ENCODE data around the gene SMARCAD1. TPM values are rescaled to one million over a fixed set of nuclear protein-coding genes. Genes with fewer than 3 reads are reported as not detected.
"Not testable (repeated sequence)": the region's sequence is repeated elsewhere in the genome, so short reads cannot be mapped to it uniquely, and the experiment has no call there.

SMARCAD1 gene
- total and polyA plus RNA-seq, 2 donors (not counting 1 experiment from before 2014, with no cell fraction given) = 24.8 to 30.7 TPM

- Histone ChIP-seq H3K27ac (ENCODE audit: insufficient read depth, low read length) (no peak overlapping the region), H3K4me1 (ENCODE audit: control insufficient read depth, extremely low read depth, insufficient read depth, low read length) (no peaks in the 10 kb centered on the region)
These were observed 128.6 kb downstream of the SMARCAD1 start for GRCh38 chr4:94336303-94336702.

GRCh38 chr4:94336791-94337190, 129.1 kb downstream of the SMARCAD1 start:
- not testable (repeated sequence) for H3K4me3 ChIP-seq (replicated peaks in 1 of 4; ENCODE audit: control extremely low read depth in 1 of 4, insufficient read depth in 1 of 4, low read depth in 3 of 4, low read length in 4 of 4); H2AFZ ChIP-seq (ENCODE audit: low read length); H4K20me1 ChIP-seq (ENCODE audit: control insufficient read depth, extremely low read depth, insufficient read depth, low read length); H3K4me1 ChIP-seq (ENCODE audit: control insufficient read depth, extremely low read depth, insufficient read depth, low read length); H3K36me3 ChIP-seq (ENCODE audit: control insufficient read depth, insufficient read depth, low read length); H3K27ac ChIP-seq (ENCODE audit: insufficient read depth, low read length); H3K27me3 ChIP-seq (ENCODE audit: control insufficient read depth, insufficient read depth, low read length); DNase-seq (ENCODE audit: low read depth in 2 of 2); H3K4me2 ChIP-seq (ENCODE audit: extremely low read depth, insufficient read depth, low read length); H3K79me2 ChIP-seq (ENCODE audit: control insufficient read depth, insufficient read depth, low read length); H3K9me3 ChIP-seq (ENCODE audit: control insufficient read depth, insufficient read depth, low read depth, low read length); H3K9ac ChIP-seq (ENCODE audit: insufficient read depth, low read length)

More at GRCh38 chr4:94336303-94336702, 128.6 kb downstream of the SMARCAD1 start:
- Histone ChIP-seq H3K9me3 (ENCODE audit: control insufficient read depth, insufficient read depth, low read depth, low read length) (no peaks in the 10 kb centered on the region), H3K4me2 (ENCODE audit: extremely low read depth, insufficient read depth, low read length) (no peak overlapping the region), H3K79me2 (ENCODE audit: control insufficient read depth, insufficient read depth, low read length) (no peaks in the 10 kb centered on the region), H3K27me3 (ENCODE audit: control insufficient read depth, insufficient read depth, low read length) (no peaks in the 10 kb centered on the region), H4K20me1 (ENCODE audit: control insufficient read depth, extremely low read depth, insufficient read depth, low read length) (no peaks in the 10 kb centered on the region), H2AFZ (ENCODE audit: low read length) (no peak overlapping the region), H3K9ac (ENCODE audit: insufficient read depth, low read length) (no peak overlapping the region), H3K4me3 (replicated peaks in 1 of 4; ENCODE audit: control extremely low read depth in 1 of 4, insufficient read depth in 1 of 4, low read depth in 3 of 4, low read length in 4 of 4) (no peak overlapping the region), H3K36me3 (ENCODE audit: control insufficient read depth, insufficient read depth, low read length) (no peaks in the 10 kb centered on the region)
- TF ChIP-seq CTCF (conservative IDR thresholded peaks at IDR 0.05 in 1 of 2, IDR thresholded peaks at IDR 0.05 in 1 of 2; ENCODE audit: low read depth in 1 of 2, low read length in 2 of 2) (no peak), EZH2 (IDR thresholded peaks at IDR 0.05; ENCODE audit: low read length, missing control alignments) (no peak)
- DNase-seq (ENCODE audit: low read depth in 2 of 2) = no peak

- Histone ChIP-seq H3K79me2 (ENCODE audit: control insufficient read depth, insufficient read depth, low read length) (no peaks in the 10 kb centered on the region), H3K4me2 (ENCODE audit: extremely low read depth, insufficient read depth, low read length) (no peak overlapping the region), H3K4me1 (ENCODE audit: control insufficient read depth, extremely low read depth, insufficient read depth, low read length) (no peaks in the 10 kb centered on the region), H3K4me3 (replicated peaks in 1 of 4; ENCODE audit: control extremely low read depth in 1 of 4, insufficient read depth in 1 of 4, low read depth in 3 of 4, low read length in 4 of 4) (no peak overlapping the region), H2AFZ (ENCODE audit: low read length) (no peak overlapping the region), H3K9ac (ENCODE audit: insufficient read depth, low read length) (no peak overlapping the region), H3K27me3 (ENCODE audit: control insufficient read depth, insufficient read depth, low read length) (no peaks in the 10 kb centered on the region), H3K27ac (ENCODE audit: insufficient read depth, low read length) (no peak overlapping the region), H3K36me3 (ENCODE audit: control insufficient read depth, insufficient read depth, low read length) (no peaks in the 10 kb centered on the region), H3K9me3 (ENCODE audit: control insufficient read depth, insufficient read depth, low read depth, low read length) (no peaks in the 10 kb centered on the region), H4K20me1 (ENCODE audit: control insufficient read depth, extremely low read depth, insufficient read depth, low read length) (no peaks in the 10 kb centered on the region)
- no peak for DNase-seq (ENCODE audit: low read depth in 2 of 2)
- TF ChIP-seq CTCF (conservative IDR thresholded peaks at IDR 0.05 in 1 of 2, IDR thresholded peaks at IDR 0.05 in 1 of 2; ENCODE audit: low read depth in 1 of 2, low read length in 2 of 2) = no peak
- TF ChIP-seq EZH2 (IDR thresholded peaks at IDR 0.05; ENCODE audit: low read length, missing control alignments) = no peak
These were observed 131.2 kb downstream of the SMARCAD1 start for GRCh38 chr4:94338681-94339351.
